T-helper 1 cell (primary cell): Measurements from ENCODE around the gene RAB8B.
A peak's percentile ranks its signal among the peaks of the same experiment; 100 is the strongest.

Experiments
- DNase-seq, 5 donors: peaks; one replicate each; pipeline ENCODE4 v3.0.0-alpha.2; 2012 to 2020

Gene RAB8B

DNA sequence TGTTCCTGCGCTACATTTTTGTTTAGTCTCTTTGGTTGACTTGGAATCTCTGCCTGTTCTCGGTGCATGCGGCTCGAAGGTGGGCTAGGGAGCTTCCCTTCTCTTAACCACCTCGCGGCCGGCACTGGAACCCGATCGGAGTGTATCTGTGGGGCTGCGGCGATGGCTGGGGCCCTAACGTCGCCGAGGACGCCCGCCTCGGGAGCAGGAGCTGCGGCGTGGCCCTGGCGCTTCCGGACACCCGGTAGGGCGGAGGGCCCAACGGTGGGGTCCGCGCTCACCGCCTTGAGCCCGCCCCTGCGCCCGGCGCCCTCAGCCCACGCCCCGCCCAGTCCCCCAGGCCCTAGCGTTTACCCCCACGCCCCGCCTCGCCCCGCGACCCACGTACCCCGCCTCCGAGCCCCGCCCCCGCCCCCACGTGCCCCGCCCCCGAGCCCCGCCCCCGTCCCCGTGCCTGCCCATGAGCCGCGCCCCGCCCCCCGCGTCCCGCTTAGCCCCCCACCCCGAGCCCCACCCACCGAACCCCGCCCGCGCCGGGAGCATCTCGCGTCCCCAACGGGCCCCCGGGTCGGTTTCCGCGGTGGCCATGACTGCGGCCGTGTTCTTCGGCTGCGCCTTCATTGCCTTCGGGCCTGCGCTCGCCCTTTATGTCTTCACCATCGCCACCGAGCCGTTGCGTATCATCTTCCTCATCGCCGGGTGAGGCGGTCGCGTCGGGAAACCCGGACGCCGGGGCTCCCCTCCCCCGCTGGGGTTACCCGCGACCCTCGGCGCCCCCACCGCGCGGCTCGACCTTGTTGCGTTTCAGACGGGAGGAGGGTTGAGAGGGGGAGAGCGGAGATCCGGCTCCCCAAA lies 87.9 kb downstream of the RAB8B start, which contains the start of gene APH1B:
Gene APH1B, plus strand, starts transcription at position 568 of the 855 bp plus-strand sequence. Its CDS starts 19 bp downstream, at position 587.
- DNase-seq = peak; percentile 77 to 83 (median 77)

DNA sequence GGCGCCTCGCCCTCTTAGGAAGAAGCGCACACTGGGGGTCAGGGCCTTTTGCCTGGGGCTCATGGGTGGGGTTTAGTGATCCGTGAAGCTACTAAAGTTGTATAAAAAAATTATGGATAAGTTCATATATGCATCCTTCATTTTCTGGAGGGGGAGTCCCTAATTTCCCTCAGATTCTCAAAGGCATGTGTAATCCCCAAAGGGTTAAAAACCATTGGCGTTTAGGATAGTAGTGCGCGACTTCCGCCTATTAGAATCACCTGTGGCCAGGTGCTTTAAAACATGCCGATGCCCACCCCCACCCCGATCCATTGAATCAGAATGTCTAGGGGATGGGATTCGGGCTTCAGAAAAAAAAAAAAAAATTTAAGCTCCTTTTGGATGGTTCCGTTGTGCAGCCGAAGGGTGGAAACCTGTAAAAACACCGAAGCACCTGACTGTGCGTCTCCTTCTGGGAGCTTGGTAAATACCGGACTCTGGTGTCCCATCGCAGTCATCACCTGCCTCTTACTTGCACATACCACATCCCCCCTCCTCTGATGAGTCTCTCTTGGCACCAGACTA lies 88.6 kb downstream of the RAB8B start:
- no peak for DNase-seq

DNA sequence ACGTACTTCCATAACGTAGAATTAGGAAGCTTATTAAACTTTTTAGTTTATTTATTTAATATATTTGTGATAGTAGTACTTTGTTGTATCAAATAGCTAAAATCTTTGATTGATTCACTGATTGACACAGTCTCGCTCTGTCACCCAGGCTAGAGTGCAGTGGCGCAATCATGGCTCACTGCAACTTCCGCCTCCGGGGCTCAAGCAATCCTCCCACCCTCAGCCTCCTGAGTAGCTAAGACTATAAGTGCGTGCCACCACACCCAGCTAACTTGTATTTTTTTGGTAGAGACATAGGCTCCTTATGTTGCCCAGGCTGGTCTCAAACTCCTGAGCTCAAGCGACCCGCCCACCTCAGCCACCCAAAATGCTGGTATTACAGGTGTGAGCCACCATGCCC lies 93.7 kb downstream of the RAB8B start:
- DNase-seq = no peak

DNA sequence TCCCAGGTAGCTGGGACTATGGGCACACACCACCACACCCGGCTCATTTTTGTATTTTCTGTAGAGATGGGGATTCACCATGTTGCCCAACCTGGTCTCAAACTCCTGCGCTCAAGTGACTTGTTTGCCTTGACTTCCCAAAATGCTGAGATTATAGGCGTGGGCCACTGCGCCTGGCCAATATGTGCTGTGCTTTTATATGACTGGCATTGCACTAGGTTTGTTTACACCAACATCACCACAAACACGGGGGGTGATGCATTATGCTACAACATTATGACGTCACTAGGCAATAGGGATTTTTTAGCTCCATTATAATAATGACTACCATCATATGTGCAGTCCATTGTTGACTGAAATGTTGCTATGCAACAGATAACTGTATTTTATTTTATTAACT lies 94.9 kb downstream of the RAB8B start:
- no peak for DNase-seq

DNA sequence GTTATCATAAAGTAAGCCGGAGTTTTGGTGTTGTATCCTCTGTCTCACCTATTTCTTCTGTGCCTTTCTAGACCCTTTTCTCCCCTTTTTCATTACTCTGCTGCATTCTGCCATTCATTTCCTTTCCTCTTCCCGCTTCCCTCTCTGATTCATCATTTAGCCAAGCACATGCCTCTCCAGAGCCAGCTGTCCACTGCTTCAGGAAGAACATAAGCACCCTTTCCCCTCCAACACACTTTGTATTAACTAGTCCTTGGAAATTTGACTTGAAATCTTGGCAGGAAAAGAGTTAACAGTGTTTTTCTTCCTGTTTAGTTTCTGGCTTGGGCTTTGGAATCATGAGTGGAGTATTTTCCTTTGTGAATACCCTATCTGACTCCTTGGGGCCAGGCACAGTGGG lies 97.7 kb downstream of the RAB8B start:
- no peak for DNase-seq

DNA sequence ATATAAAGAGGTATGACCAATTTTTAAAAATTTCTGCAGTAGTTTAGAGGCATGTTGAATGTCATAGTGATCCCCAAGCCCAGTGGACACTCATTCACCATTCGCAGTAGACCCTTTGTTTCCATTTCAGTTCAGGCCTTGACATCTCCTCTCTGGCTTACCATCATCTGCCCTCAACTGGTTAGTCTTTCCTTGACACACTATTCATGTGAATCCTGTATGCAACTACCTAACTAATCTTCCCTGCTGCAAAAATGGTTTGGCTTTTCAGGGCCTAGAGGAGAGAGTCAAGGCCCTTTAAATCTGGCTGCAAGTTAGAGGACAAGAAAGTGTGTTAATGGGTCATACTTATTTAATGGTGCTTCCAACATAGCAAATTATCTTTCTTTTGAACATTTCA lies 98.9 kb downstream of the RAB8B start:
- DNase-seq = no peak

DNA sequence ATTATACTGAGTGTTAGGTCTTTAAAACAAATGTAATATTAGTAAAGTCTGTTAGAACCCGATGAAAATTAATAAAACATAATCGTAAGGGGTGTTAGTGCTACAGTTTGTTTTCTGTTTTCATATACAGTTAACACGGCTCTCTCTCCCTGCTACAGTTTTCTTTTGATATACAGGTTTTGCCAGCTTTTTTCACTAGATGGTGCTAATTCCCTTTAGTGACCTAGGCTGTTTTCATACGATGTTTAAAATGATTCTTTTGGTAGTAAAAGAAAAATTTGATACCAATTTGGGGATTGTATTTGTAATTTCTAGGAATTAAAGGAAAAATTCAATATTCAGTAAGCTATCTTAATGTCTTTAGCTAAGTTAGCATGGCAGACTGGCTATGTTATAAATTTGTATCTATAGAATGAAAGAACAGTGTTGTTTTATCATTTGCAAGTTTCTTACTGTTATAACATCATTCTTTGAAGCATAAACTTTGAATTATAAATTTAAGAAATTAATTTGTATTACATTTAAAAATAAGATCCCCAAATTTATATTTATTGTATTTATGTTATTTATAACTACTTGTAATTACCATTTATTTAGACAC lies 99.5 kb downstream of the RAB8B start:
- peak in 1 of 5 donors; percentile 41 for DNase-seq

DNA sequence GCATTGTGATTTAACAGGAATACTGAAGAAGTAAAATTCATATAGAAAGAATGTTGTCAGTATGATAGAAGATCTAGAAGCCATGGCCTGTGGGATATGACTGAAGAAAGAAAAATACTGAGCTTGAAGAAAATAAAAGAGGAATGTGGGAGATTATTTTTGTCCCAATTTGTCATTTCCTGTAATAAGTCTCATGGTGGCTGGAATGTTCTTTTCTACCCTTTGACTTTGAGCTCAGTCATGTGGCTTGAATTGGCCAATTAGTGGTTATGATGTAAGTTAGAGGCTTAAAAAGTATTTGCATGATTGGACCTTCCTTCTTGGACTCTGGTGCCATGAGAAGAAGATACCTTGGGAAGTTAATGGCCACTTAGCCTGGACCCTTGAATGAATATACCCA lies 102.1 kb downstream of the RAB8B start:
- no peak for DNase-seq

DNA sequence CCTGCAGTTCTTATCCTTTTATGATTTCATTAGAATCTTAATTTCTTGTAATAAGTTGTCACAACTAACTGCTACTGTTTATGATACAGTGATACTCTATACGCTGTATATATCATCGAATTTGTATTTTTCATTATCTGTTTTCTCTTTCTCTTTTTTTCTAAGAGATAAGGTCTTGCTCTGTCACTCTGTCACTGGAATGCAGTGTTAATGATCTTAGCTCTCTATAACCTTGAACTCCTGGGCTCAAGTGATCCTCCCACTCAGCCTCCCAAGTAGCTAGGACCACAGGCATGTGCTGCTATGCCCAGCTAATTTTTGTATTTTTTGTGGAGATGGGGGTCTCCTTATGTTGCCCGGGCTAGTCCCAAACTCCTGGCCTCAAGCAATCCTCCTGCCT lies 102.8 kb downstream of the RAB8B start:
- DNase-seq = no peak

DNA sequence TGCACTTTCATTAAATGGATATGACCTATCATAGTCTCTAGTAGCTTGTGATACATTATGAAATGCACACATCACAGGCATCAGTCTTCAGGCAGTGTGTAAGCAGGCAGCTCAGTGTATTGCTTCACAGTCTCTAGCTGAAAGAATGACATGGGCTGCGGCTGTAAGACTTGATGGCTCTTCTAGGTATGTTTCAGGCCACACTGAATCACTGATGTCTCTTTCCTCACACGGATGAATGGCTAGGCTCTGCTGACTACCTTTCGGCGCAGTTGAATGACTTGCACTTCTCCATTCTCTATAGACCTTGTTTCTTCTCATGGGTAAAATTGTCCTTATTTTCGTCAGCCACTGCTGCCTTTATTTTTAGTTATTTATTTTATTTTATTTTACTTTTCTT lies 103.4 kb downstream of the RAB8B start:
- no peak for DNase-seq

DNA sequence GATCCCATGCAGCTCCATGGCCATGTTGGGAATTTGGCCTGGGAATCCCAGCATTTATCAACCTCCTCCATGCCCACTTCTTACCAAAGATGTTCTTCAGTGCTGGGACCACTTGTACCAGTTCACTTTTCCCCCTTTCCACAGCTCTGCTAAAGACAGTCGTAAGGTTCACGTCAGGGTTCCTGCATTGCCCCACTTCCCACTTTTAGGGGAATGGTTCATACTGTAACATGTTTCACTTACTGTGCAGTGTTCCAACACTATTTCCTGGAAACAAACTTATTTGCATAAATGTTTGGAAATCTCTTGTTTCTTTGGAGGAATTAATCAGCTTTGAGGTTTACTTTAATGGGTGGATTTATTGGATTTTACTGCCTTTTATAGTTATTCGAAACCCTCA lies 105.0 kb downstream of the RAB8B start:
- no peak for DNase-seq

DNA sequence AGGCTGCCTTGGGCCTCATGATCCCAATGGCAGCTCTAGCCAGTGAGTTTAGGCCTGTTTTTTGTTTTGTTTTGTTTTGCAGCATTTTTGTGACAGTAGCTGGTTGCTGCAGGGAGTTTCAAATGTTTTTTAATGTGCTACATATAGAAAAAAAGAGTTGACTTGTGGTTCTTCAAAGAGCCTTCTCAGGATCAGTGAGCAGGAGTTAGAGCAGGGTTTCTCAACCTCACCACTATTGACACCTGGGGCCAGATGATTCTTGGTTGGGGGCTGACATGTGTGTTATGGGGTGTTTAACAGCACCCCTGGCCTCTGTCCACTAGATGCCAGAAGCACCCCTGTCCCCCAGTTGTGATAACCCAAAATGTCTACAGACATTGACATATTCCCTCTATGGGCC lies 105.9 kb downstream of the RAB8B start:
- no peak for DNase-seq

DNA sequence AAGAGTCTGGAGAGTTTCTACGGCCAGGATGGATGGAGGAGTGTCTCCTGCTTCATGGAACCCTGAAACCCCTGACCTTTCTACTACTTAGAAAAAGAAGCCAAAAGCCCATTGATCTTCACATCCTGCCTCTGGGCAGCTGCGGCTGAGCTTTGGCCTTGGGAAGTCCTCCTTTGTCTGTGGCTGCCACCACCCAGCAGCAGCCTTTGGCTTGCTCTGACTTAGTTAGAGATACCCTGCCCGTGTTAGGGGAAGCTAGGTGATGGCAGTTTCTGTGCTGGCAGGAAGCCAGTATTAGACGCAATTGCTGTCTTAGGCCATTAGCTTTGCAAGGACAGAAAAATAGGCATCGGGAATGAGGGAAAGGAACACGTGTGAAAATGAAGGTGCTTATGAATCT lies 106.8 kb downstream of the RAB8B start:
- no peak for DNase-seq

DNA sequence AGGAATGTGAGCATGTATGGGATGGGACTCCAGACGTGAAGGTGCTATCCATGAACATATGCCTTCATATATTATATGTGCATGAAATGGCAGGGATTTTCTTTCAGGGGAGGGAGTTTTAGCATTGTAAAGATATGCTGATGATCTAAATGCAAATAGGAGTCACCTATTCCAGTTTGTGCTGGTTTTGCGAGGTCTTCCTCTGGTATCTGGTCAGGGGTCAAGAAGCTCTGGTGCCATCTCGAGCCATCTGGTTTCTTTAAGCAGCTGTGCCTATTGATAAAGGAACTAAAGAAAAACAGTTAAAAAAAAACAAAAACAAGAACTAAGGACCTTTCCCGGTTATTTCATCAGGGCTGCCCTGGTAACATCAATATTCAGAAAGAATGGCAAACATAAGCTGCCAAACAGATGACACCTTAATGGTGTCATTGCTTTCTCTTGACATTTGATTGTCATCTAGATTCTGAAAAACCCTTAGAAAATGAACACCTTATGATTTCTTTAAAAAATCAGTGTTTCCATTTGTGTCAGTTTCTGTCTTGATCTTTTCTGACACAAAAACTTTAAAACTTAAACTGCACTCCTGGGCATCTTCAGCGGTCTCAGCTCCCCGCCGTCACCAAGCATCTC lies 110.7 kb downstream of the RAB8B start:
- DNase-seq = no peak

DNA sequence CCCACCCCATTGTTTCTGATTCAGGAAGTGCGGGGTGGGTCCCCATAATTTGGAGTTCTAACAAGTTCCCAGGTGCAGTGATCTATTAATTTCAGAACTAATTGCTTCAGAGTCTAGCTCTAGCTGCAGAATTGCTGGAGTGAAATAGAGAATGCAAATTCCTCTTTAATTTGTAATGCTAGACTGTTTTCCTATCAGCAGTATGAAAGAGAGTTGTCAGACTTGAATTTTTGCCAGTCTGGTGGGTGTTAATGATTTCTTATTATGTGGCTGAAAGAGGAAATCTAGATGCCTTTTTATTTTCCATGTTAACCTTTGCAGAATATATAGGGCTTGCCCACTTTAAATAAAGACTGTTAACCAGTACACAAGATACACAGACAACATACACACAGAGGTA lies 111.7 kb downstream of the RAB8B start:
- no peak for DNase-seq

DNA sequence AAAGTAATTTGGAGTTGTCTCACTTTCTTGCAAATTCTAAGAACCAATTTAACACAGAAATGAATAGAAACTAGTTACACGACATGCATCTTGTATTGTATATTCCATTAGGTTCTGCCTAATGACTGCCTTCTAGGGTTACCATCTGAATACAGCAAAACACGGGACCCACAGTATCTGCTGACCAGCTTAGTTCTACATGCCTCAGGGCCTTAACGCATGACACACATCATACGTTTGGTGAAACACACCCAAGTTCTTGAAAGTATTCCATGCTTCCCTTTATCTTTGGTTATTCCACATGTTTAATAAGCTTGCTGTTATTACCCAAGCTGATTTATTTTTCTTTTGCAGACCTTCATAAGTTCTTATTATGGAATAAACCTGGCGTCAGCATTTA lies 115.9 kb downstream of the RAB8B start:
- no peak for DNase-seq

DNA sequence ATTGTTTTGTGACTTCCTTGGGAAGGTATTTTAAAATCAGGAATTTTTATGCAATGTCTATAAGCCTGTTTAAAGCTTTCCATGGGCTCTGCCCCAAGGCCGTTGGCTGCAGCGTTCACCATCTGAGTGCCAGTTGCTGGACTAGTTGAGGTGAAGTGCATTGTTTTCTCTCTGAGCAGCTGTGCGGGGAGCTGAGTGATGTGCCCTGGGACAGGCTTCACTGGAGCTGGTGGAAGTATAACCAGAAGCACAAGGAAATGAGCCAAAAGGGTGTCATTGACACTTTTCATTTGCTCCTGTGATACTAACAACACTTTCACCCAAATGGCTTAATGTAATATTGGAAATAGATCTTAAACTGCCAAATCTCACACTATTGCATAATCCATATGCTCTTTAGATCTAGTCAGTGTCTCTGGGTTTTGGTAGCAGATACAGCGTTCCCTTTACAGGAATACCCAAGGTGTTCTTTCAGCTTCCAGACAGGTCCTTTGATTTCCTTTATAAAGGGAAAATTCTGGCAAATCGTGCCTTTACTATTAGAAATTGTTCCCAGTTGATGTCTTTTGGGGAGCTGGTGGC lies 117.2 kb downstream of the RAB8B start:
- DNase-seq = no peak

DNA sequence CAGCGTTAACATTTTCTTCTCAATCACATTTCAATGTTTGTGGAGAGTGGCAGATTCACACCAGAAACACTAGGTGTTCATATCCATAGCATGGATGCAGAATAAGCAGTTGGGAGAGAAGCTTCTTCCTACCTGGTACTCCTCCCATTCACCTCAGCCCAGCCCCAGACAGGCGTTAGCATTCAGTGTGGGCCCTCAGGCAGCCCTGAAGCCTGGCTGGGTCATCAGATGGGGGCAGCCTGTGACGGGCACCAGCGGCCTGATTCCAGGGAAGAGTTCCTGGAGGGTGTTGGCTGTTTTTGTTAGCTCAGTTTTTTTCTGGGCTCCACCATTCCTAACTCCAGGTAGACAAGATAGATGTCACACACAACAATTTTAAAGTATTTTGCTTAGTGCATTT lies 119.1 kb downstream of the RAB8B start:
- DNase-seq = no peak

DNA sequence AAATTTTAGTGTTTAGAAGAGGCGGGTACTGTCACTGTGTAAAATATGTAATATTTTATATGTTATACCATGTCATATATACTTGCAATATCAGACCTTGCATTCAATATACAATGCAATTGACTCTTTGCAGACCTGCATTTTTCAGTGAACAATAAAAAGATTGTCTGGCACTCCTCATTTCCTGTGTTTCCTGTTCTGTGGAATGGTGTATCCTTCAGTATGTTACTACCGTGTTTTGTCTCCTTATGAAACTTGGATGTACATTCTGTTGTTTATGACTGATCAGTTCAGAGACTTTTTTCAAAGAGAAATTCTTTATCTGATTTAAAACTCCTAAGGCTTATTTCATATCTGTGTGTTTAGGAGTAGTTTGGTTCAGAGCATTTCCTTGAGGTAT lies 119.5 kb downstream of the RAB8B start:
- DNase-seq = no peak

DNA sequence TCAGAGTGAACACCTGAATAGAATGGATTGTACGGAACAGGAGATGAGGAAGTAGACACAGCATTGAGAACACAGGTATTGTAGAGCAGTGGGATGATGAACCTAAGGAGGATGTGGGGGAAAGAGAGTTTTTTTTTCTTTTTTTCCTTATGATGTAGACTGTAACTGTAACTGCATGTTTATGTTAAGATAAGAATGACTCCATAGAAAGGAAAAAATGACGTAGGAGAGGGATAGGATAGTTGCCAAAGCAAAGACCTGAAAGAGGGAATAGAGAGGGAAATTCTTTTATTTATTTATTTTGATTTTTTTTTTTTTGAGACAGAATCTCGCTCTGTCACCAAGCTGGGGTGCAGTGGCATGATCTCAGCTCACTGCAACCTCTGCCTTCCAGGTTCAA lies 121.2 kb downstream of the RAB8B start:
- DNase-seq = no peak

DNA sequence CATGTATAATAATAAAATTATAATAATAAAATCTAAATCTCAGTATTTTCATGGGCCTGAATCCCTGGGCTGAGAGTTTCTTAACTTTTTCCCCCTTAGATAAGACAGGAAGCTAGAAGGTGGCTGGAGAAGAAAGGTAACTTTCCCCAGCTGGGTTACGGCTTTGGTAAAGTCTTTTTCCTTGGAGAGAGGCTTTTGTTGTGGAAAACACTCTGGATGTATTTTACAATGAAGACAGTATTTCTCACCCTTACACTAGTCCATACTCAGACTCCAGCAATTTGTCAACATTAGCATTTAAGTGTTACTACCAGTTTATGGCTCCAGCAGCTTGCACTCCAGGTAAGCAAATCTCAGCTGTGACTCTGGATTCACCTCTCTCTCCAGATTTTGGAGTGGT lies 122.9 kb downstream of the RAB8B start:
- no peak for DNase-seq

DNA sequence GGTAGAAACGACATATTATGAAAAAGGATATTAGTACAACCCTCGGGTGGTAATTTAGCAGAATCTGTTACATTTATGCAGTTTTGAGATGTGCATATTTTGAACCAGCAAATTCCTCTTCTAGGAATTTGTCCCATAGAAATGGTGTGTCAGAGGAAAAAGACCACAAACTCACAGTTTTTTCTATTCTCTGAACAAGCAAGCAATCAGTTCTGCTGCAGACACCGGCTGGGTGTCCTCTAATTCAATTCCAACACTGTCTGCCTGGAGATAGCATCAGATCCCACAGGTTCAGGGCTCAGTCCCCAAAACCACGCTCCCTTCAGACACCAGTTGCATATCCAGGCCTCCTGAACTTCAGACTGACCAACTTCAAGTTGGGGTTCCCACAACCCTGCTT lies 124.4 kb downstream of the RAB8B start:
- no peak for DNase-seq

DNA sequence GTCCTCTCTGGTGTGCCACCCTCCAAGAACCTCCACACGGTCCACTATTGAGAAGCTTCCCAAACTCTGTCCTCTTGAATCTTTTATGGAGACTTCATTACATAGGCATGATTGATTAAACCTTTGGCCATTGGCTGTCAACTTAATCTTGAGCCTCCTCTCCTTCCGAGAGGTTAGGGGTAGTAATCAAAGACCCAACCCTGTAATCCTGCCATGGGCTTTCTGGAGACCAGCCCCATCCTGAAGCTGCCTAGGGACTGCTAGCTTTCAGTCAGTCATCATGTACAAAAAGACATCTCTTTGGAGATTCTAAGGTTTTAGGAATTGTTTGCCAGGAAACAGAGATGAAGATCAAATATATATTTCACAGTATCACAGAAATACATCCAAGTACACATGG lies 125.0 kb downstream of the RAB8B start:
- DNase-seq = no peak
